ENCODE measurements around the gene TMEM237.

GRCh38 chr2:201660293-201660895 is 17.1 kb upstream of the TMEM237 start:
- TF ChIP-seq CTCF (IDR thresholded peaks at IDR 0.05), result no peak
- TF ChIP-seq POLR2AphosphoS5 (IDR thresholded peaks at IDR 0.05), result no peak
- TF ChIP-seq EP300 (IDR thresholded peaks at IDR 0.05), result no peak
- TF ChIP-seq POLR2A (IDR thresholded peaks at IDR 0.05), result no peak
